ENCODE results near the gene RNASE12. TPM values are rescaled to one million over a fixed set of nuclear protein-coding genes. Genes with fewer than 3 reads are reported as not detected.

The RNASE12 gene
- total and polyA plus RNA-seq, 2 donors from 2014 or later: not detected

DNA sequence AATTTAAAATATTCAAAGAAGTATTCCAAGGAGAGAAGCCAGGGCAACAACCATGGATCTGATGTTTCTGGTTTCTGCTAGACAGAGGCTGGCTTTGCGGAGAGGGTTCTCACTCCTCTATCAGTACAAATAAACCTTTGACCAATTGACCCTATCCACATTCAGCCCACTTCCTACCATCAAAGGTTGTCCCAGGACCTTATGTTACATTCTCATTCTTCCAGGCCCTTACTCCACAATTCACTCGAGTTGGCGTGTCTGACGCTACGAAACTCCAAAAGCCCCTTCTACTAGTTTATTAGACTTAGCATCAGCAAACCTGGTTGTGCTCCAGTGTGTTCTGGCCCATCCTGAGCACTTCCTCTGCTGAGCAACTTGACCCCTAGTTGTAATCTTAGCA, 24.8 kb upstream of the RNASE12 start:
- H3K27me3 ChIP-seq (ENCODE audit: control insufficient read depth, insufficient read depth, low read length): no peaks in the 10 kb centered on the region
- no peak overlapping the region for H3K27ac ChIP-seq (ENCODE audit: low read depth in 2 of 2, low read length in 2 of 2)
- no peak for TF ChIP-seq CTCF (IDR thresholded peaks at IDR 0.05; ENCODE audit: borderline replicate concordance, extremely low read depth, insufficient read depth)
- FAIRE-seq (no peak), DNase-seq (no peak)
- intact Hi-C loops (cut with DNase I): no loop called here
- H3K4me1 ChIP-seq (ENCODE audit: control insufficient read depth in 2 of 3, insufficient read depth in 2 of 3, low read depth in 1 of 3, low read length in 3 of 3): peaks cover 0 to 2% (median 0%) of the 10 kb centered on the region in 3 donors
- no peaks in the 10 kb centered on the region for H3K36me3 ChIP-seq (ENCODE audit: control insufficient read depth in 2 of 3, insufficient read depth in 3 of 3, low read length in 3 of 3)
- H3K9me3 ChIP-seq (ENCODE audit: control insufficient read depth in 2 of 3, insufficient read depth in 1 of 3, low read length in 3 of 3): no peaks in the 10 kb centered on the region
- H3K9ac ChIP-seq (ENCODE audit: low read length in 3 of 3): no peak overlapping the region
- H3K4me3 ChIP-seq (ENCODE audit: low read length in 3 of 3): no peak overlapping the region

DNA sequence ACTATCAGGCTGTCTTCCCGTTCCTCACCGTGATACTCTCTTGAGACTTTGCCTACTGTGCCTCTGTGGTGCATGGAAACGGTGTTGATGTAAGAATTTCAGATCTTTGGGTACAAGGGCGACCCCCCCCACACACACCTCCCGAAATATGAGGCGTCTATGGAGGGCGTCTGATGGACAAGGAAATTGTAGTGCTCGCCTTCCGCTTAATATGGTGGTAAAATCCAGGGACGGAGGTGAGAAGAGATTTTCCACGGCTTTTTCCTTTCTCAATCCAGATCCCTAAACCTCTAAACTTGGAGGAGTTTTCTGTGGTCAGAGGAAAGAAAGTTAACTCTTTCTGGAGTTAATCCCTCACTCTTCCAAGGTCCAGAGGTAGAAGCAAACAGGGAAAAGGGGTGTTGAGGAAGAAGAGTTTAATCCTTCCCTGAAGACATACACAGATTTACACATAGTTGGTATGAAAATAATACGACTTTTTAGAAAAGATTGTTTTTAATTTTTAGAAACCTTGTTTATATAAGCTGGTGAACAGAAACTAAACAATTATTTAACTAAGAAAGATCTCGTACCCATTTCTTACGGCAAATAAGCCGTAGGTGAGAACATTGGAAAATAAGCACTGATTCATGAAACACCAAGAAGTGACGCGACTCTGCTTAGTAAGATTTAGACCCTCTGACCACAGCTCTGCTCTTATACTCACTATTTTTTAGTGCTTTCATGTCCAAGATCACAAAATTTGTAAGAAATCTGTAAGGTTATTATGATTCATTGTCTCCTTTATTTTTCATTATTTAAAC, 23.1 kb upstream of the RNASE12 start:
- peak in 2 of 5 donors; percentile 35 to 70 for DNase-seq
- Histone ChIP-seq H3K36me3 (ENCODE audit: control insufficient read depth in 2 of 3, insufficient read depth in 3 of 3, low read length in 3 of 3) (no peaks in the 10 kb centered on the region), H3K9me3 (ENCODE audit: control insufficient read depth in 2 of 3, insufficient read depth in 1 of 3, low read length in 3 of 3) (no peaks in the 10 kb centered on the region), H3K27ac (ENCODE audit: low read depth in 2 of 2, low read length in 2 of 2) (peak overlapping the region; percentile 36 to 81), H3K4me1 (ENCODE audit: control insufficient read depth in 2 of 3, insufficient read depth in 2 of 3, low read depth in 1 of 3, low read length in 3 of 3) (peaks cover 0 to 6% (median 0%) of the 10 kb centered on the region in 3 donors), H3K9ac (ENCODE audit: low read length in 3 of 3) (peak overlapping the region; percentile 76 to 90 (median 85)), H3K27me3 (ENCODE audit: control insufficient read depth, insufficient read depth, low read length) (no peaks in the 10 kb centered on the region), H3K4me3 (ENCODE audit: low read length in 3 of 3) (peak overlapping the region; percentile 87 to 96 (median 95))
- FAIRE-seq: no peak
- intact Hi-C loops (cut with DNase I): loop anchor here (5.0 kb wide), 1 partner anchor 73 kb away; the partner anchor contains the start of gene ANG
- TF ChIP-seq CTCF (IDR thresholded peaks at IDR 0.05; ENCODE audit: borderline replicate concordance, extremely low read depth, insufficient read depth): no peak

- Histone ChIP-seq H3K9ac (ENCODE audit: low read length in 3 of 3) (peak overlapping the region; percentile 76 to 90 (median 85)), H3K9me3 (ENCODE audit: control insufficient read depth in 2 of 3, insufficient read depth in 1 of 3, low read length in 3 of 3) (no peaks in the 10 kb centered on the region), H3K27me3 (ENCODE audit: control insufficient read depth, insufficient read depth, low read length) (no peaks in the 10 kb centered on the region), H3K36me3 (ENCODE audit: control insufficient read depth in 2 of 3, insufficient read depth in 3 of 3, low read length in 3 of 3) (no peaks in the 10 kb centered on the region), H3K4me1 (ENCODE audit: control insufficient read depth in 2 of 3, insufficient read depth in 2 of 3, low read depth in 1 of 3, low read length in 3 of 3) (peaks cover 0 to 6% (median 0%) of the 10 kb centered on the region in 3 donors), H3K4me3 (ENCODE audit: low read length in 3 of 3) (peak overlapping the region; percentile 87 to 96 (median 95)), H3K27ac (ENCODE audit: low read depth in 2 of 2, low read length in 2 of 2) (peak overlapping the region; percentile 75 to 81)
- peak; percentile 78 for TF ChIP-seq CTCF (IDR thresholded peaks at IDR 0.05; ENCODE audit: borderline replicate concordance, extremely low read depth, insufficient read depth)
- intact Hi-C loops (cut with DNase I): loop anchor here (5.0 kb wide), 1 partner anchor 74 kb away; the partner anchor contains the start of gene ANG
- peak; percentile 87 to 98 (median 95) for DNase-seq
- peak; percentile 51 for FAIRE-seq
Observed at GRCh38 chr14:20613094-20614037, 22.2 kb upstream of the RNASE12 start.

Data from kidney (tissue), 14 donors.